ENCODE results near the gene DUSP2.

Gene DUSP2

GRCh38 chr2:96138179-96139145 is 6.8 kb downstream of the DUSP2 start, which contains the start of gene ASTL:
ASTL (minus strand) TSS chr2:96138502; CDS start chr2:96138436, 66 bp downstream.
- TF ChIP-seq CTCF (IDR thresholded peaks at IDR 0.05; ENCODE audit: low read depth, low read length, missing control alignments): peak; percentile 65
- in situ Hi-C loops (cut with HindIII; ENCODE audit: low sequenced_read_pairs): loop anchor here (10.0 kb wide), 1 partner anchor 126 kb away; the partner anchor contains the start of genes CIAO1 and TMEM127
- H3K4me3 ChIP-seq (ENCODE audit: low read depth, low read length): no peak within 1 kb of the TSS
- DNase-seq (ENCODE audit: low read depth): no peak

GRCh38 chr2:96137321-96138178 is 7.7 kb downstream of the DUSP2 start:
- DNase-seq (ENCODE audit: low read depth): no peak
- in situ Hi-C loops (cut with HindIII; ENCODE audit: low sequenced_read_pairs): loop anchor here (10.0 kb wide), 1 partner anchor 127 kb away; the partner anchor contains the start of genes CIAO1 and TMEM127
- H3K4me3 ChIP-seq (ENCODE audit: low read depth, low read length): no peak overlapping the region
- no peak for TF ChIP-seq CTCF (IDR thresholded peaks at IDR 0.05; ENCODE audit: low read depth, low read length, missing control alignments)

- in situ Hi-C loops (cut with HindIII; ENCODE audit: low sequenced_read_pairs): loop anchor here (10.0 kb wide), 1 partner anchor 129 kb away; the partner anchor contains the start of genes CIAO1 and TMEM127
- DNase-seq (ENCODE audit: low read depth): no peak
- TF ChIP-seq CTCF (IDR thresholded peaks at IDR 0.05; ENCODE audit: low read depth, low read length, missing control alignments): no peak
- H3K4me3 ChIP-seq (ENCODE audit: low read depth, low read length): no peak overlapping the region
Observed at GRCh38 chr2:96136129-96136720, 9.0 kb downstream of the DUSP2 start.

GRCh38 chr2:96135621-96136020 is 9.6 kb downstream of the DUSP2 start:
- in situ Hi-C loops (cut with HindIII; ENCODE audit: low sequenced_read_pairs): loop anchor here (10.0 kb wide), 1 partner anchor 129 kb away; the partner anchor contains the start of genes CIAO1 and TMEM127
- no peak for TF ChIP-seq CTCF (IDR thresholded peaks at IDR 0.05; ENCODE audit: low read depth, low read length, missing control alignments)
- H3K4me3 ChIP-seq (ENCODE audit: low read depth, low read length): no peak overlapping the region
- no peak for DNase-seq (ENCODE audit: low read depth)

- in situ Hi-C loops (cut with HindIII; ENCODE audit: low sequenced_read_pairs): loop anchor here (10.0 kb wide), 1 partner anchor 130 kb away; the partner anchor contains the start of genes CIAO1 and TMEM127
- no peak for TF ChIP-seq CTCF (IDR thresholded peaks at IDR 0.05; ENCODE audit: low read depth, low read length, missing control alignments)
- H3K4me3 ChIP-seq (ENCODE audit: low read depth, low read length): no peak overlapping the region
- no peak for DNase-seq (ENCODE audit: low read depth)
Observed at GRCh38 chr2:96135171-96135570, 10.1 kb downstream of the DUSP2 start.
